HepG2 (cell line): Measurements from ENCODE around the gene BOLA3. TPM values are rescaled to one million over a fixed set of nuclear protein-coding genes. Genes with fewer than 3 reads are reported as not detected.

ENCODE experiments used
- ATAC-seq: fragments of 200-7000 bp; cut with Tn5 transposase; 3 replicates; pipeline ENCODE4 v1.9.1; 2020; ENCODE audit warnings: mild to moderate bottlenecking, moderate library complexity
- BruUV-seq: library from RNA; stranded (reverse); fragments of 400-500 nt; replicated peaks from 2 replicates; lab custom pipeline; 2021; lab: Mats Ljungman, UMichigan
- CTCF ChIA-PET: fragments of 300-600 bp; formaldehyde crosslinking; extraction: SDS; loops from one replicate; lab custom pipeline; 2021; ENCODE audit warnings: low total read pairs, inconsistent platforms, low intra/inter-chr PET ratio; lab: Yijun Ruan, JAX
- POLR2A ChIA-PET: fragments of 350-600 bp; sonication (Branson Sonifier 250); formaldehyde crosslinking; loops from one replicate; lab custom pipeline; 2020; ENCODE audit warnings: antibody characterized with exemption, inconsistent platforms; lab: Yijun Ruan, JAX
- DNase-seq: peaks from one replicate; pipeline ENCODE4 v3.0.0-alpha.2; 2015; ENCODE audit warnings: low spot score
- FAIRE-seq: peaks from 3 replicates; lab custom pipeline; 2011; peaks lifted over from hg19 to GRCh38; lab: Jason Lieb, UNC
- H2AFZ ChIP-seq: one replicate; pipeline ENCODE4 v1.6.1; 2011; ENCODE audit warnings: low read length, inconsistent platforms
- H3K27ac ChIP-seq: fragments of 300-600 bp; 3 replicates; pipeline ENCODE4 v1.8.0; 2011; ENCODE audit warnings: mixed run types, mild to moderate bottlenecking, mixed read lengths, low read length, inconsistent platforms; ENCODE audit not compliant: insufficient read depth; ENCODE audit errors: extremely low read length
- H3K27me3 ChIP-seq, 2 experiments: fragments of 200-600 bp in 1 of 2; 2 replicates in 1 of 2; 3 replicates in 1 of 2; pipeline versions ENCODE4 v1.6.0 to v1.8.0; 2011; ENCODE audit warnings: low read length in 2 of 2, mild to moderate bottlenecking in 2 of 2, moderate library complexity in 2 of 2, inconsistent platforms in 1 of 2; ENCODE audit not compliant: insufficient read depth in 2 of 2, control insufficient read depth in 1 of 2
- H3K36me3 ChIP-seq, 2 experiments: fragments of 200-600 bp in 1 of 2; replicated peaks in 1 of 2; 2 replicates in 1 of 2; 3 replicates in 1 of 2; pipeline versions ENCODE4 v1.5.1 to v1.8.0; 2011; ENCODE audit warnings: low read length in 2 of 2, inconsistent platforms in 1 of 2; ENCODE audit not compliant: insufficient read depth in 2 of 2, control insufficient read depth in 1 of 2
- H3K4me1 ChIP-seq: 2 replicates; pipeline ENCODE4 v1.5.1; 2012; ENCODE audit warnings: low read length, inconsistent platforms; ENCODE audit not compliant: insufficient read depth
- H3K4me2 ChIP-seq: 2 replicates; pipeline ENCODE4 v1.6.0; 2011; ENCODE audit warnings: low read depth, low read length, inconsistent platforms
- H3K4me3 ChIP-seq, 3 experiments: fragments of 200-600 bp in 1 of 3; sonication (generic), shearing (Covaris generic) in 1 of 3; replicated peaks in 1 of 3; 2 replicates each; pipeline ENCODE4 v1.5.1; 2011 to 2016; ENCODE audit warnings: low read length in 3 of 3, inconsistent platforms in 2 of 3, low read depth in 2 of 3, mild to moderate bottlenecking in 2 of 3, control low read depth in 1 of 3, mixed read lengths in 1 of 3; ENCODE audit not compliant: insufficient read depth in 1 of 3
- H3K79me2 ChIP-seq: one replicate; pipeline ENCODE4 v1.6.1; 2011; ENCODE audit warnings: low read length, inconsistent platforms; ENCODE audit not compliant: insufficient read depth
- H3K9ac ChIP-seq: 2 replicates; pipeline ENCODE4 v1.6.0; 2011; ENCODE audit warnings: mild to moderate bottlenecking, low read depth, low read length, inconsistent platforms; ENCODE audit not compliant: insufficient read depth
- H3K9me3 ChIP-seq: 2 replicates; pipeline ENCODE4 v1.5.1; 2012; ENCODE audit warnings: mild to moderate bottlenecking, low read length
- H4K20me1 ChIP-seq: 2 replicates; pipeline ENCODE4 v1.6.0; 2011; ENCODE audit warnings: inconsistent platforms, mild to moderate bottlenecking, low read length, moderate library complexity; ENCODE audit not compliant: insufficient read depth
- HDAC6 ChIP-seq: fragments of 200-600 bp; sonication (generic); IDR thresholded peaks from 2 replicates; pipeline ENCODE4 v1.7.0; 2017; ENCODE audit warnings: mild to moderate bottlenecking, antibody characterized with exemption, low read length, low read depth
- LCORL ChIP-seq, 2 experiments: fragments of 450-650 bp in 1 of 2; sonication (generic) in 1 of 2; formaldehyde crosslinking in 1 of 2; IDR thresholded peaks; 2 replicates each; pipeline versions ENCODE4 v1.5.0 to v1.6.1; 2017 to 2020; ENCODE audit warnings: antibody characterized with exemption in 1 of 2, missing genetic modification reagents in 1 of 2
- REL ChIP-seq: sonication (generic); formaldehyde crosslinking; conservative IDR thresholded peaks from 2 replicates; pipeline ENCODE4 v1.8.0; 2022; ENCODE audit warnings: mild to moderate bottlenecking, missing genetic modification reagents, moderate library complexity
- SMC3 ChIP-seq: IDR thresholded peaks from 2 replicates; pipeline ENCODE4 v1.6.1; 2011; ENCODE audit warnings: low read length, improper control_type of control experiment
- THAP8 ChIP-seq: sonication (generic); formaldehyde crosslinking; IDR thresholded peaks from 2 replicates; pipeline ENCODE4 v1.5.1; 2020; ENCODE audit warnings: missing genetic modification reagents, mild to moderate bottlenecking, borderline replicate concordance
- ZNF337 ChIP-seq: sonication (generic); formaldehyde crosslinking; IDR thresholded peaks from 2 replicates; pipeline ENCODE4 v1.5.1; 2020; ENCODE audit warnings: missing genetic modification reagents, low read depth, mild to moderate bottlenecking, borderline replicate concordance
- ZNF383 ChIP-seq: sonication (generic); formaldehyde crosslinking; IDR thresholded peaks from 2 replicates; pipeline ENCODE4 v1.4.0; 2020; ENCODE audit warnings: missing genetic modification reagents, mild to moderate bottlenecking, borderline replicate concordance
- in situ Hi-C: cut with HindIII; loops from 2 replicates; pipeline ENCODE4 v1.10.0; 2017; ENCODE audit warnings: low pct_unique_long_range_greater_than_20kb; ENCODE audit not compliant: extremely low pct_ligation_motif_present
- intact Hi-C: fragments of 100-400 bp; cut with micrococcal nuclease; formaldehyde crosslinking; loops from one replicate; pipeline ENCODE4 v1.10.0; 2022; ENCODE audit not compliant: unreplicated experiment
- polyA plus RNA-seq, 8 experiments: library from polyadenylated mRNA; depleted of rRNA in 3 of 8; stranded (reverse) in 7 of 8; unstranded in 1 of 8; fragments of >200 nt; fragmentation: Illumina TruSeq in 4 of 8; extraction: Trizol in 4 of 8; gene quantifications; 2 replicates each; pipeline versions ENCODE4 v1.2.1 to v1.2.3, GENCODE V29; 2011 to 2016; ENCODE audit warnings: low read depth in 4 of 8, missing spikeins in 1 of 8, mixed read lengths in 1 of 8; ENCODE audit not compliant: insufficient read depth in 1 of 8
- total RNA-seq, 5 experiments: library from RNA; depleted of rRNA; stranded (reverse); fragments of >200 nt; fragmentation: Illumina TruSeq; extraction: Trizol; gene quantifications; 2 replicates each; pipeline ENCODE4 v1.2.3, GENCODE V29; 2016; ENCODE audit warnings: low read depth in 1 of 5
- TF ChIP-seq, protein P1 (sequence below): sonication (generic); formaldehyde crosslinking; IDR thresholded peaks from 2 replicates; pipeline ENCODE4 v1.5.0; 2020; ENCODE audit warnings: mild to moderate bottlenecking, missing genetic modification reagents, moderate library complexity

BOLA3 gene
- total and polyA plus RNA-seq, 2 of the 13 experiments (the other 11 are each of a cell fraction or from before 2014, with no cell fraction given): 89.7 to 170 TPM

DNA sequence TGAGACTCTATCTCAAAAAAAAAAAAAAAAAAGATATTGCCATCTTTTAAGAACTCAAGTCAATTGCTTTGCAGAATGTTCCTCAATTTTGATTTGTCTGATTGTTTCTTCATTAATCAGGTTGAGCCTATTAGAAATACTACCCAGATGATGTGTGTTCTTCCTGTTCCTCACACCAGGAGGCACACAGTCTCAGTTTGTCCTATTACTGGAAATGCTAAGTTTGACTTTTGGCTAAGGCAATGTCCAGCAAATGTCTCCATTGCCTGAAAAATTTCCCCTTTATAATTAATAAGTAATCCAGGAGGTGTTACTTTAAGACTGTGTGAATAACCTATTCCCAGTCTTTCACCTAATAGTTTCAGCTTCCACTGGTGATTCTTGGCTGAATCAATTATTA, 28.4 kb downstream of the BOLA3 start:
- intact Hi-C loops: no loop called here
- no peaks in the 10 kb centered on the region for H4K20me1 ChIP-seq
- DNase-seq (no peak), ATAC-seq (0 out of 3 replicates have a peak, but pooled peaks have one; percentile 6), FAIRE-seq (no peak)
- no peak overlapping the region for H3K27ac ChIP-seq
- CTCF ChIA-PET: no interaction called here
- peak overlapping the region; percentile 80 for H2AFZ ChIP-seq
- in situ Hi-C loops: no loop called here
- BruUV-seq: no TSS peak
- H3K27me3 ChIP-seq: no peaks in the 10 kb centered on the region
- POLR2A ChIA-PET: interaction anchor here (1.7 kb wide), 1 partner anchor 292 kb away, joined by 8 read pairs; no protein-coding TSS in a partner anchor
- no peaks in the 10 kb centered on the region for H3K36me3 ChIP-seq
- H3K79me2 ChIP-seq: no peaks in the 10 kb centered on the region
- H3K9ac ChIP-seq: no peak overlapping the region; the same call in 1 of the 2 replicates
- H3K4me2 ChIP-seq: peak overlapping the region; percentile 85
- H3K9me3 ChIP-seq: peaks cover 22% of the 10 kb centered on the region
- peaks cover 14% of the 10 kb centered on the region for H3K4me1 ChIP-seq
- peak overlapping the region in 2 of 3 experiments; percentile 79 to 91; a peak in 3 of 6 replicates for H3K4me3 ChIP-seq
- TF ChIP-seq LCORL (IDR thresholded peaks at IDR 0.05) (no peak), LCORL (CRISPR knock-in tag; IDR thresholded peaks at IDR 0.05) (peak; percentile 4; the same call in 1 of the 2 replicates), ZNF383 (0 out of 2 replicates have a peak, but pooled peaks have one; percentile 2), SMC3 (0 out of 2 replicates have a peak, but pooled peaks have one; percentile 19), THAP8 (CRISPR knock-in tag) (no peak), REL (CRISPR knock-in tag) (0 out of 2 replicates have a peak, but pooled peaks have one; percentile 42), HDAC6 (no peak), ZNF337 (CRISPR knock-in tag) (no peak)
- TF ChIP-seq, protein P1, sequence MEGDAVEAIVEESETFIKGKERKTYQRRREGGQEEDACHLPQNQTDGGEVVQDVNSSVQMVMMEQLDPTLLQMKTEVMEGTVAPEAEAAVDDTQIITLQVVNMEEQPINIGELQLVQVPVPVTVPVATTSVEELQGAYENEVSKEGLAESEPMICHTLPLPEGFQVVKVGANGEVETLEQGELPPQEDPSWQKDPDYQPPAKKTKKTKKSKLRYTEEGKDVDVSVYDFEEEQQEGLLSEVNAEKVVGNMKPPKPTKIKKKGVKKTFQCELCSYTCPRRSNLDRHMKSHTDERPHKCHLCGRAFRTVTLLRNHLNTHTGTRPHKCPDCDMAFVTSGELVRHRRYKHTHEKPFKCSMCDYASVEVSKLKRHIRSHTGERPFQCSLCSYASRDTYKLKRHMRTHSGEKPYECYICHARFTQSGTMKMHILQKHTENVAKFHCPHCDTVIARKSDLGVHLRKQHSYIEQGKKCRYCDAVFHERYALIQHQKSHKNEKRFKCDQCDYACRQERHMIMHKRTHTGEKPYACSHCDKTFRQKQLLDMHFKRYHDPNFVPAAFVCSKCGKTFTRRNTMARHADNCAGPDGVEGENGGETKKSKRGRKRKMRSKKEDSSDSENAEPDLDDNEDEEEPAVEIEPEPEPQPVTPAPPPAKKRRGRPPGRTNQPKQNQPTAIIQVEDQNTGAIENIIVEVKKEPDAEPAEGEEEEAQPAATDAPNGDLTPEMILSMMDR: 0 out of 2 replicates have a peak, but pooled peaks have one; percentile 9
